DOHH2 (cell line): ENCODE measurements around the gene UBAP2L.
"Not testable (repeated sequence)": the region's sequence is repeated elsewhere in the genome, so short reads cannot be mapped to it uniquely, and the experiment has no call there.

Experiments
- EZH2phosphoT487 ChIP-seq: fragments of 200-600 bp; sonication (generic); IDR thresholded peaks from 2 replicates; pipeline ENCODE4 v1.6.1; 2017; ENCODE audit warnings: borderline replicate concordance, mild to moderate bottlenecking, antibody characterized with exemption, low read length, moderate library complexity, mixed read lengths
- TF ChIP-seq, protein P1 (sequence below): fragments of 200-600 bp; sonication (generic); IDR thresholded peaks from one replicate; pipeline ENCODE4 v1.5.1; 2014; ENCODE audit warnings: antibody characterized with exemption, mild to moderate bottlenecking, low read depth, low read length; ENCODE audit not compliant: poor library complexity, severe bottlenecking

DNA sequence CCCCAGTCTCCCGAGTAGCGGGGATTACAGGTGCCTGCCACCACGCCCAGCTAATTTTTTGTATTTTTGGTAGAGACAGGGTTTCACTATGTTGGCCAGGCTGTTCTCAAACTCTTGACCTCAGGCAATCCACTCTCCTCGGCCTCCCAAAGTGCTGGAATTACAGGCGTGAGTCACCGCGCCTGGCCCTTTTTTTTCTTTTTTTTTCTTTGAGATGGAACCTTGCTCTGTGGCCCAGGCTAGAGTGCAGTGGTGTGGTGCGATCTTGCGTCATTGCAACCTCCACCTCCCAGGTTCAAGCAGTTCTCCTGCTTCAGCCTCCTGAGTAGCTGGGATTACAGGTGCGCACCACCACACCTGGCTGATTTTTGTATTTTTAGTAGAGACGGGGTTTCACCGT lies 12.4 kb downstream of the UBAP2L start:
- TF ChIP-seq, protein P1, sequence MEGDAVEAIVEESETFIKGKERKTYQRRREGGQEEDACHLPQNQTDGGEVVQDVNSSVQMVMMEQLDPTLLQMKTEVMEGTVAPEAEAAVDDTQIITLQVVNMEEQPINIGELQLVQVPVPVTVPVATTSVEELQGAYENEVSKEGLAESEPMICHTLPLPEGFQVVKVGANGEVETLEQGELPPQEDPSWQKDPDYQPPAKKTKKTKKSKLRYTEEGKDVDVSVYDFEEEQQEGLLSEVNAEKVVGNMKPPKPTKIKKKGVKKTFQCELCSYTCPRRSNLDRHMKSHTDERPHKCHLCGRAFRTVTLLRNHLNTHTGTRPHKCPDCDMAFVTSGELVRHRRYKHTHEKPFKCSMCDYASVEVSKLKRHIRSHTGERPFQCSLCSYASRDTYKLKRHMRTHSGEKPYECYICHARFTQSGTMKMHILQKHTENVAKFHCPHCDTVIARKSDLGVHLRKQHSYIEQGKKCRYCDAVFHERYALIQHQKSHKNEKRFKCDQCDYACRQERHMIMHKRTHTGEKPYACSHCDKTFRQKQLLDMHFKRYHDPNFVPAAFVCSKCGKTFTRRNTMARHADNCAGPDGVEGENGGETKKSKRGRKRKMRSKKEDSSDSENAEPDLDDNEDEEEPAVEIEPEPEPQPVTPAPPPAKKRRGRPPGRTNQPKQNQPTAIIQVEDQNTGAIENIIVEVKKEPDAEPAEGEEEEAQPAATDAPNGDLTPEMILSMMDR, result not testable (repeated sequence)
- TF ChIP-seq EZH2phosphoT487, result not testable (repeated sequence)
